SK-N-SH (cell line): ENCODE measurements around the gene AKT2.

Source experiments
- CTCF ChIP-seq: fragments of 200-600 bp; sonication (generic); IDR thresholded peaks from 2 replicates; pipeline ENCODE4 v1.6.1; 2017; ENCODE audit warnings: antibody characterized with exemption, mild to moderate bottlenecking, moderate library complexity
- ELF1 ChIP-seq: IDR thresholded peaks from 2 replicates; pipeline ENCODE4 v1.4.0; 2012
- EZH2phosphoT487 ChIP-seq: fragments of 200-600 bp; sonication (generic); IDR thresholded peaks from 2 replicates; pipeline ENCODE4 v1.6.1; 2017; ENCODE audit warnings: low read depth, mixed run types, mild to moderate bottlenecking, antibody characterized with exemption, moderate library complexity, borderline replicate concordance
- NRF1 ChIP-seq: IDR thresholded peaks from 2 replicates; pipeline ENCODE4 v1.6.1; 2012; ENCODE audit warnings: low read depth, mild to moderate bottlenecking, low read length
- TAF1 ChIP-seq: IDR thresholded peaks from 2 replicates; pipeline ENCODE4 v1.6.1; 2012; ENCODE audit warnings: low read depth, mild to moderate bottlenecking, low read length, moderate library complexity, borderline replicate concordance
- TF ChIP-seq, protein P1 (sequence below): IDR thresholded peaks from 2 replicates; pipeline ENCODE4 v1.4.0; 2012; ENCODE audit warnings: low read depth
- TF ChIP-seq, protein P2 (sequence below): IDR thresholded peaks from 2 replicates; pipeline ENCODE4; 2012

- no peak for TF ChIP-seq CTCF
- TF ChIP-seq EZH2phosphoT487: no peak
- TF ChIP-seq, protein P1, sequence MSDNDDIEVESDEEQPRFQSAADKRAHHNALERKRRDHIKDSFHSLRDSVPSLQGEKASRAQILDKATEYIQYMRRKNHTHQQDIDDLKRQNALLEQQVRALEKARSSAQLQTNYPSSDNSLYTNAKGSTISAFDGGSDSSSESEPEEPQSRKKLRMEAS: no peak
- no peak for TF ChIP-seq TAF1
- TF ChIP-seq, protein P2, sequence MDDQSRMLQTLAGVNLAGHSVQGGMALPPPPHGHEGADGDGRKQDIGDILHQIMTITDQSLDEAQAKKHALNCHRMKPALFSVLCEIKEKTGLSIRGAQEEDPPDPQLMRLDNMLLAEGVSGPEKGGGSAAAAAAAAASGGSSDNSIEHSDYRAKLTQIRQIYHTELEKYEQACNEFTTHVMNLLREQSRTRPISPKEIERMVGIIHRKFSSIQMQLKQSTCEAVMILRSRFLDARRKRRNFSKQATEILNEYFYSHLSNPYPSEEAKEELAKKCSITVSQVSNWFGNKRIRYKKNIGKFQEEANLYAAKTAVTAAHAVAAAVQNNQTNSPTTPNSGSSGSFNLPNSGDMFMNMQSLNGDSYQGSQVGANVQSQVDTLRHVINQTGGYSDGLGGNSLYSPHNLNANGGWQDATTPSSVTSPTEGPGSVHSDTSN: no peak
- no peak for TF ChIP-seq NRF1
- no peak for TF ChIP-seq ELF1
These were observed 70.2 kb downstream of the AKT2 start for GRCh38 chr19:40214936-40215335.
